AG09309 (cell line): ENCODE results near the gene IGF1R.

Source experiments
- DNase-seq: peaks from one replicate; pipeline ENCODE4 v3.0.0-alpha.2; 2010; ENCODE audit warnings: low read depth
- H3K4me3 ChIP-seq: 2 replicates; pipeline ENCODE4 v1.5.1; 2011; ENCODE audit warnings: mild to moderate bottlenecking, low read depth, low read length, moderate library complexity; ENCODE audit not compliant: control insufficient read depth
- TF ChIP-seq, protein P1 (sequence below): IDR thresholded peaks from 2 replicates; pipeline ENCODE4 v1.5.1; 2011; ENCODE audit warnings: mild to moderate bottlenecking, low read depth, low read length, inconsistent platforms; ENCODE audit not compliant: insufficient read depth, control insufficient read depth; ENCODE audit errors: missing control alignments

The IGF1R gene

DNA sequence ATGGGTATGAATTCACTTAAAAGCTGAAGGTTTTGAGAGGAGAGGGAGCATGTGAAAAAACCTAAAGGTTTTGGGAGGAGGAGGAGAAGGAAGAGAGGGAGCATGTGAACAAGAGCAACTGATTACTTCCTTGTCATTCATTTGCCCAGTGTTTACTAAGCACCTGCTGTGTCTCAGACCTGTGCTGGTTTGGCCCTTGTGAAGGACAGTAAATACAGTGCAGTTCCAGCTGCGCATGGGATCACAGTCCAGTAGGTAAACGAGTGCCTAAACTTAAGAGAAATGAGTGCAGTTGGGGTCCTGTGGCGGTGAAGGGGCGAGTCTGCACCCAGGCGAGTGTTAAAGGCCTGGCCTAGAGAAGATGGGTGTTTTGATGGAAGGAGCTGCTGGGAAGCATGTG lies 38.6 kb downstream of the IGF1R start:
- no peak for DNase-seq
- TF ChIP-seq, protein P1, sequence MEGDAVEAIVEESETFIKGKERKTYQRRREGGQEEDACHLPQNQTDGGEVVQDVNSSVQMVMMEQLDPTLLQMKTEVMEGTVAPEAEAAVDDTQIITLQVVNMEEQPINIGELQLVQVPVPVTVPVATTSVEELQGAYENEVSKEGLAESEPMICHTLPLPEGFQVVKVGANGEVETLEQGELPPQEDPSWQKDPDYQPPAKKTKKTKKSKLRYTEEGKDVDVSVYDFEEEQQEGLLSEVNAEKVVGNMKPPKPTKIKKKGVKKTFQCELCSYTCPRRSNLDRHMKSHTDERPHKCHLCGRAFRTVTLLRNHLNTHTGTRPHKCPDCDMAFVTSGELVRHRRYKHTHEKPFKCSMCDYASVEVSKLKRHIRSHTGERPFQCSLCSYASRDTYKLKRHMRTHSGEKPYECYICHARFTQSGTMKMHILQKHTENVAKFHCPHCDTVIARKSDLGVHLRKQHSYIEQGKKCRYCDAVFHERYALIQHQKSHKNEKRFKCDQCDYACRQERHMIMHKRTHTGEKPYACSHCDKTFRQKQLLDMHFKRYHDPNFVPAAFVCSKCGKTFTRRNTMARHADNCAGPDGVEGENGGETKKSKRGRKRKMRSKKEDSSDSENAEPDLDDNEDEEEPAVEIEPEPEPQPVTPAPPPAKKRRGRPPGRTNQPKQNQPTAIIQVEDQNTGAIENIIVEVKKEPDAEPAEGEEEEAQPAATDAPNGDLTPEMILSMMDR: no peak
- no peak overlapping the region for H3K4me3 ChIP-seq

DNA sequence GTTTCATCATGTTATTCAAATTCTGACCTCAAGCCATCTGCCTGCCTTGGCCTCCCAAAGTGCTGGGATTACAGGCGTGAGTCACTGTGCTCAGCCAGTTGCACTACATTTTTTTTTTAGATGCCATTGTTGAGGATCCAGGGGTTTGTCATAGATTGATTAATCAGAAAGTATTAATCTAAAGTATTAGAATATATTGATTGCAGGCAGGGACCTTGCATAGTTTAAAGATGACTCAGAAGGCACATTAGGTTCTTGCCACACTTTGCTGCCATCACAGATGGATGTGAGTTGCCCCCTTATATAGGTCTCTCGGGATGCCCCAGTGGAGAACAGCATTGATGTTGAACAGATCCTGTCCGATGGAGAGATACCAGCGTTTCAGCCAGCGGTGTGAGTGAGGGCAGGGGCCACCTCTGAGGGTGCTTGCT lies 41.1 kb downstream of the IGF1R start:
- no peak for DNase-seq
- TF ChIP-seq, protein P1: no peak
- H3K4me3 ChIP-seq: no peak overlapping the region

DNA sequence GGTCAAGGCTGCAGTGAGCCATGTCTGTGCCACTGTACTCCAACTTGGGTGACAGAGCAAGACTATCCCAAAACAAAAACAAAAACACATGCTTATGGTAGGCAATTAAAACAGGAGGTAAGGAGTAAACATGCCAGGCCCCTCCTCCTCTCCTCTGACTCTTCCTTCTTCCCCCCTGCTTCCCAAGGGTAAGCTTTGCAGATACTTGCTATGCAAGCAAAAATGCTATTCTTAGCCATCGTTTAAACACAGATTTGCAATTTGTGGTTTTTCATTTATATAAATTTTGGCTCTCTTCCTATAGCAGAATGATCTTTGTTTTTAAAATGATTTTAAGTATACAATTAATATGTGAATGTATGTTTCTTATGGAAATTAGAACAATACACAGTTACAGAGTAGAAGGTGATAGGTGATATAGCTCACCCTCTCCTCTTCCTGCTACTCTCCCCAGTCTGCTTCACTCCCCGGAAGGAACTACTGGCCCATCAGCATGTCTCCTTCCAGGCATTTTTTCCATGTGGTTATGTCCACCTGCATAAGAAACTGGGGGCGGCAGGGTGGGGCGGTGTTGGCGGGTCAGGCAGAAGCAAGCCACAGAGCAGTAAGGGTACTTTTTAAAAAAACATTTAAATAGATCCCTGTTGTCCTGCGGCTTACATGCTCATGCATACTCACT lies 42.1 kb downstream of the IGF1R start:
- H3K4me3 ChIP-seq: no peak overlapping the region
- TF ChIP-seq, protein P1: no peak

DNA sequence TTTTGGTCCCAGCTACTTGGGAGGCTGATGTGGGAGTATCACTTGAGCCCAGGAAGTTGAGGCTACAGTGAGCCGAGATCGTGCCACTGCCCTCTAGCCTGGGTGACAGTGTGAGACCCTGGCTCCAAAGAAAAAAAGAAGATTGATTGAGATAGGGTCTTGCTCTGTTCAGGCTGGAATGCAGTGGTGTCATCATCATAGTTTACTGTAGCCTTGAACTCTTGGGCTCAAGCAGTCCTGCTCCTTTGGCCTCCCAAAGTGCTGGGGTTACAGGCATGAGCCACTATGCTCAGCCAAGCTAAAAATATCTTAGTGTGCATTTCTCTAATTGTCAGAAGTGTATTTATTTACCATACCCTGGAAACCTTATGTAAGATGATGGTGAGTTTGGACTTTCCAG lies 43.9 kb downstream of the IGF1R start:
- H3K4me3 ChIP-seq: no peak overlapping the region
- no peak for DNase-seq

More for the DNA sequence above, 42.1 kb downstream of the IGF1R start:
- no peak for DNase-seq

DNA sequence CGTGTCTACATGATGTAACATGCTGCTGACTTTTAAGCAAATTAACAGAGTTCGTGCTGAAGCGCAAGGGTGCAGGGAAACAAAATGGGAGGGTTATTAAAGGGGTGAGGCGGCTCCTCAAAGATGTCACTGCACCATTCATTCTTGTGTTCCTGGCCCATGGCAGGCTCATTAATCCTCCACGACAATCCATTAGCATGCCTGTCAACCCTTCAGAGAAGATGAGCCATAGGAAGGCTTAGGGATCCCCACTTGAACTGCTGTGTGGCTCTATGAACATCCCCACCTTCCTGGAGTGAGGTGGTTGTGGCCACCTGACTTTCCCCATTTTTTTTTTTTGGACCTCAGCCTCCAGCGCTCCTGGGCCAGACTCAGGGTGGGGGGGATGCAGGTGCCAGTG lies 45.8 kb downstream of the IGF1R start:
- TF ChIP-seq, protein P1: no peak
- H3K4me3 ChIP-seq: no peak overlapping the region
- DNase-seq: no peak

More for the DNA sequence above, 43.9 kb downstream of the IGF1R start:
- TF ChIP-seq, protein P1: no peak

DNA sequence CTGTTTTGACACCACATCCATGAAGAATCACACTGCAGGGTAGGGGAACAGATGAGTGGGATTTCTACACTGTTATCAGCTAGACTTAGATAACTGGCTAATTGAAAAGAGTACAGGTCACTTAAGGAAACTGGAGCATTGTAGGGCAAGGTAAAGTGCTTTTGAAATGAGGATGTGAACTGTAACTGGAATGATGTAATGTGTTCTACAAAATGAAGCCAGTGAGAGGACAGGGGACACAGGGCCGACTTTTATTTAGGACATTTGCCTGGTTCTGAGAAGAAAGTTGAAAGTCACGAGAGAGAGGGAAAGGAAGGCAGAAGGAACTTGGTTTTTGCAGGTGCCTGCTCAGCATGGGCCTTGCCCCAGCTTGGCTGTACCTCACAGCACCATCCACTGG lies 50.5 kb downstream of the IGF1R start:
- TF ChIP-seq, protein P1: no peak
- H3K4me3 ChIP-seq: no peak overlapping the region
- DNase-seq: no peak
